DOHH2 (cell line): ENCODE results near the gene NFE2L3.
"Not testable (repeated sequence)": the region's sequence is repeated elsewhere in the genome, so short reads cannot be mapped to it uniquely, and the experiment has no call there.

Source experiments
- CTCF ChIP-seq: fragments of 200-600 bp; sonication (generic); IDR thresholded peaks from one replicate; pipeline ENCODE4 v1.5.1; 2014; ENCODE audit warnings: antibody characterized with exemption, mild to moderate bottlenecking, low read depth, low read length; ENCODE audit not compliant: poor library complexity, severe bottlenecking
- EZH2phosphoT487 ChIP-seq: fragments of 200-600 bp; sonication (generic); IDR thresholded peaks from 2 replicates; pipeline ENCODE4 v1.6.1; 2017; ENCODE audit warnings: borderline replicate concordance, mild to moderate bottlenecking, antibody characterized with exemption, low read length, moderate library complexity, mixed read lengths

DNA sequence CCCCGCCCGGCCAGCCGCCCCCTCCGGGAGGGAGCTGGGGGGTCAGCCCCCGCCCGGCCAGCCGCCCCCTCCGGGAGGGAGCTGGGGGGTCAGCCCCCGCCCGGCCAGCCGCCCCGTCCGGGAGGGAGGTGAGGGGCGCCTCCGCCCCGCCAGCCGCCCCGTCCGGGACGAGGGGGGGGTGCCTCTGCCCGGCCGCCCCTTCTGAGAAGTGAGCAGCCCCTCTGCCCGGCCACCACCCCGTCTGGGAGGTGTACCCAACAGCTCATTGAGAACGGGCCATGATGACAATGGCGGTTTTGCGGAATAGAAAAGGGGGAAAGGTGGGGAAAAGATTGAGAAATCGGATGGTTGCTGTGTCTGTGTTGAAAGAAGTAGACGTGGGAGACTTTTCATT, 3.7 kb upstream of the NFE2L3 start:
- not testable (repeated sequence) for TF ChIP-seq CTCF, EZH2phosphoT487
